GM18526 (cell line): ENCODE measurements around the gene AP1M1.

Source experiments
- POLR2A ChIP-seq: IDR thresholded peaks from 3 replicates; pipeline ENCODE4 v1.6.1; 2011; ENCODE audit not compliant: insufficient read length; ENCODE audit errors: extremely low read depth

AP1M1 gene

DNA sequence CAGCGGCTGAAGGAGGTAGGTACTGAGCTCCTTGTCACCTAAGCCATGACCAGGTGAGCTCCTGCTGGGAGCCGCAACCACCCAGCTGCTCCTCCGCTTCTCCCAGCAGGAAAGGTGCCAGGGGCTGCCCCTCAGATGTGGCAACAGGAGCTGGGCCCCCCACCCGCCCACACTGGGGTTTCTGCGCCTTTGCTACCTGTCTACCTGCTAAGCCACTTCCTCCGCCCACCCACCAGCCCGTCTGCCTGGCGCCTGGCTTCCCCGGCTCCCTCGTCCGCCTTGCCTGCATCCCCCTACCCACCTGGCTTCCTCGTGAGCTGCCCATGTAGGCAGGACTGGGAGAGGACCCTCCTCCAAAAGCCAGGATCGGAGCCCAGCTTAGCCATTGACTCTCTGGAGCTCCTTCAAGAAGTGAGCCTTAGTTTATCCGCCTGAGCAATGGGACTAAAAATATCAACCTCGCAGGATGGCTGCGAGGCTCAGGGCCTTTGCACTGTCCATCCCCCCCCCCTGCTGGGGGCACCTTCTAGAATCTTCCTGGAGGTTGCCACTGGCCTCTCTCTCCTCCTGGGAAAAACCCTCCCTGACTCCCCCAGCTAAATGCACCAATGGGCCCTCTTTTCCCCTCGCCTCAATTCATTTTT is 71.1 kb downstream of the AP1M1 start:
- no peak for TF ChIP-seq POLR2A

DNA sequence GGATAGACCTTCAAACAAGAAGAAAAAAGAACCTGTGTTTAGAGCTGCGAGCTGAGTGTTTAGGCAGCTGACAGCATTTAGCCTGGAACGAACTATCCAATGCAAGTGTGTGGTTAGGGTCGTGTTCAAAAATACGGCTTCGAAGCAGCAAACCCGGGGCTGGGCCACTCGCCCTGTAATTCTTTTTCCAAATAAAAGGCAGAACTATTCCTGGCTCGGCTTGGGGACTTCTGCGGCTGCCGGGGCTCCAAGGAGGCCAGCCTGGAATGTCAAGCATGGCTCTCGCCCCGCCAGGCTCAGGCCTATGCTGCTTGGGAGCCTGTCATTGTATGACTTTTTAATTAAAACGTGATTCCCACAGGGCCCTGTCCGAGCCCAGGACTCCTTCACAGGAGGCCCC is 75.2 kb downstream of the AP1M1 start:
- TF ChIP-seq POLR2A: no peak

GRCh38 chr19:16274447-16274846 is 76.7 kb downstream of the AP1M1 start:
- TF ChIP-seq POLR2A: no peak

- TF ChIP-seq POLR2A: no peak
Measured at GRCh38 chr19:16280306-16280705, 82.6 kb downstream of the AP1M1 start.

DNA sequence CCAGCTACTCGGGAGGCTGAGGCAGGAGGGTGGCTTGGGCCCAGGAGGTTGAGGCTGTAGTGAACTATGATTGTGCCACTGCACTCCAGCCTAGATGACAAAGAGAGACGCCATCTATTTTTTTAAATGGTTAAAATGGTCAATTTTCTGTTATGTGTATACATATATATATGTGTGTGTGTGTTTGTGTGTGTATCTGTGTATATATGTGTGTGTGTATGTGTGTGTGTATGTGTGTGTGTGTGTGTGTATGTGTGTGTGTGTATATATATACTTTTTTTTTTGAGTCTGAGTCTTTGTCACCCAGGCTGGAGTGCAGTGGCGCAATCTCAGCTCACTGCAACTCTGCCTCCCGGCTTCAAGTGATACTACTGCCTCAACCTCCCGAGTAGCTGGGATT is 84.0 kb downstream of the AP1M1 start:
- no peak for TF ChIP-seq POLR2A

DNA sequence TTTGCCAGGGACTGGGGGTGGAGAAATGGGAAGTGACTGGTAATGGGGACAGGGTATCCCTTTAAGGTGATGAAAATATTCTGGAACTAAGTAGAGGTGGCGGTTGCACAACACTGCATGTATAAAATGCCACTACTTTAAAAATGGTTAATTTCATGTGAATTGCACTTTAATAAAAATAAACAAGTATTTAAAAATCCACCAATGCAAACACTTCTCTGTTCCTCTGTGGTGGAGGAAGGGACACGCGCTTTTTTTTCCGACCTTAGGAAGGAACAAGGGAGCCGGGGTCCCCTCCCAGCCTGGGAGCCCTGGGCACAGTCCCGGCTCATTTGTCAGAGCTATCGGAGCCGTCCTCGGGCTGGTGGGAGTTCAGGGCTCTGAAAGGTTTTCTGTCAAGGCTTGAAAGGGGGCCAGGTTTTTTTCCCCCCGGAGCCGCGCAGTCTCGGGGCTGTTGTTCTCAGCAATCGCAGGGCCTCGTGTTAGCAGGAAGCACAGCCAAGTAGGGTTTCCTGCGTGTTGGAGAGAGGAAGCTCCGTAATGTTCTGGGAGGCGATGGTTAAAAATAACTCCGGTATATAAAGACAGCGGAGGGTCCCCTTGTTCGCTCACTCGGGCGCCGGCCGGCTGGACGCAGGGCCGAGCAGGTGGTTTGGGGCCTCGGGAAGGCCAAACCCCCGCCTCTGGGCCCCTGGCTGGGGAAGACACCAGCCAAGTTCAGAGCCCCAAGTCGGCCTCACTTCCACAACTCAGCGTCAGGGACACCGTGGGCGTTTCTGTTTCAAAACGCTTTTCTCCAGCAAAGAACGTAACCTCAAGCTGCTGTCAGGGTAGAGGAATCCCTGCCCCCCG is 85.7 kb downstream of the AP1M1 start:
- no peak for TF ChIP-seq POLR2A

- TF ChIP-seq POLR2A: no peak
Measured at GRCh38 chr19:16284505-16284904, 86.8 kb downstream of the AP1M1 start.

GRCh38 chr19:16285769-16286498 is 88.2 kb downstream of the AP1M1 start:
- no peak for TF ChIP-seq POLR2A

- no peak for TF ChIP-seq POLR2A
Measured at GRCh38 chr19:16288544-16288943, 90.8 kb downstream of the AP1M1 start.

GRCh38 chr19:16289594-16289993 is 91.9 kb downstream of the AP1M1 start:
- no peak for TF ChIP-seq POLR2A

- no peak for TF ChIP-seq POLR2A
Measured at GRCh38 chr19:16290692-16291091, 93.0 kb downstream of the AP1M1 start.

GRCh38 chr19:16293118-16294091 is 95.7 kb downstream of the AP1M1 start:
- TF ChIP-seq POLR2A: no peak

DNA sequence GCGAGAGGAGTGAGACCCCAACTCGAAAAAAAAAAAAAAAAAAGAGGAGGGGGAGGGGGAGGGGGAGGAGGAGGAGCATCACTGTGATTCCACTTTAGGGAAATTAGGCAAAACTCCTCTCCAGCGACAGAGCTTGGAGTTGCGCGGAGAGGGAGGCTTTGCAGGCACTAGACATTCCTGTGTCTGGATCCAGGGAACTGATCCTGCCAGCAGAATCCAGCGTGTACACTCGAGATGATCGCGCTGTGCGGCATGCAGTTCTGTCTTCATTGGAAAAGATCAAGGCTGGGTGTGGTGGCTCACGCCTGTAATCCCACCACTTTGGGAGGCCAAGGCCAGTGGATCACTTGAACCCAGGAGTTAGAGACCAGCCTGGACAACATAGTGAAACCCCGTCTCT is 97.3 kb downstream of the AP1M1 start:
- no peak for TF ChIP-seq POLR2A
